Endothelial cell of umbilical vein (primary cell): Measurements from ENCODE around the gene ARHGEF17. TPM values are rescaled to one million over a fixed set of nuclear protein-coding genes. Genes with fewer than 3 reads are reported as not detected.

Experiments
- BruUV-seq: library from RNA; stranded (reverse); fragments of 400-500 nt; replicated peaks from 2 replicates; lab custom pipeline; 2021; lab: Mats Ljungman, UMichigan
- CTCF ChIA-PET: fragments of 300-600, 350-600 bp; sonication (Branson Sonifier 250); formaldehyde crosslinking; loops from one replicate; lab custom pipeline; 2021; ENCODE audit warnings: antibody characterized with exemption, inconsistent platforms; lab: Charles Lee
- POLR2A ChIA-PET: fragments of 300-600, 350-600 bp; sonication (Branson Sonifier 250); formaldehyde crosslinking; loops from one replicate; lab custom pipeline; 2021; ENCODE audit warnings: antibody characterized with exemption, inconsistent platforms; lab: Charles Lee
- DNase-seq: peaks from one replicate; pipeline ENCODE4 v3.0.0-alpha.2; 2011; ENCODE audit warnings: low read depth, low spot score
- FAIRE-seq: peaks from 2 replicates; lab custom pipeline; 2011; peaks lifted over from hg19 to GRCh38; lab: Jason Lieb, UNC
- H2AFZ ChIP-seq: 2 replicates; pipeline ENCODE4 v1.6.0; 2012; ENCODE audit warnings: low read depth, low read length, control low read depth, inconsistent platforms
- H3K27ac ChIP-seq: 2 replicates; pipeline ENCODE4 v1.5.1; 2011; ENCODE audit warnings: low read depth, mild to moderate bottlenecking, control low read depth, low read length, moderate library complexity; ENCODE audit not compliant: insufficient read depth
- H3K27me3 ChIP-seq, 2 experiments: 2 replicates each; pipeline versions ENCODE4 v1.6.0 to v1.6.1; 2011; ENCODE audit warnings: low read length in 2 of 2, mixed read lengths in 1 of 2; ENCODE audit not compliant: control insufficient read depth in 2 of 2, insufficient read depth in 2 of 2
- H3K36me3 ChIP-seq, 2 experiments: 2 replicates in 1 of 2; 3 replicates in 1 of 2; pipeline ENCODE4 v1.5.1; 2011; ENCODE audit warnings: low read length in 2 of 2, mild to moderate bottlenecking in 1 of 2, moderate library complexity in 1 of 2; ENCODE audit not compliant: control insufficient read depth in 2 of 2, insufficient read depth in 2 of 2; ENCODE audit errors: extremely low read depth in 1 of 2
- H3K4me1 ChIP-seq: 3 replicates; pipeline ENCODE4 v1.5.1; 2011; ENCODE audit warnings: mild to moderate bottlenecking, low read length; ENCODE audit not compliant: control insufficient read depth, insufficient read depth; ENCODE audit errors: extremely low read depth
- H3K4me2 ChIP-seq: 2 replicates; pipeline ENCODE4 v1.6.1; 2011; ENCODE audit warnings: low read length, control low read depth, mixed read lengths; ENCODE audit not compliant: insufficient read depth
- H3K4me3 ChIP-seq, 3 experiments: fragments of 200-600 bp in 1 of 3; sonication (generic), shearing (Covaris generic) in 1 of 3; replicated peaks in 1 of 3; 2 replicates each; pipeline ENCODE4 v1.5.1; 2011 to 2016; ENCODE audit warnings: control low read depth in 3 of 3, low read length in 3 of 3, mild to moderate bottlenecking in 2 of 3, inconsistent platforms in 1 of 3, low read depth in 1 of 3, moderate library complexity in 1 of 3; ENCODE audit not compliant: insufficient read depth in 1 of 3
- H3K79me2 ChIP-seq: 2 replicates; pipeline ENCODE4 v1.6.0; 2012; ENCODE audit warnings: low read length, inconsistent platforms; ENCODE audit not compliant: control insufficient read depth, insufficient read depth
- H3K9ac ChIP-seq: replicated peaks from 2 replicates; pipeline ENCODE3; 2011; ENCODE audit warnings: low read length, control low read depth; ENCODE audit not compliant: insufficient read depth; ENCODE audit errors: extremely low read depth
- H3K9me1 ChIP-seq: replicated peaks from 3 replicates; pipeline ENCODE4 v1.6.0; 2011; ENCODE audit warnings: mild to moderate bottlenecking, low read length; ENCODE audit not compliant: control insufficient read depth, insufficient read depth; ENCODE audit errors: extremely low read depth
- H3K9me3 ChIP-seq: replicated peaks from 2 replicates; pipeline ENCODE4 v1.5.1; 2012; ENCODE audit warnings: low read length, inconsistent platforms; ENCODE audit not compliant: control insufficient read depth, insufficient read depth
- H4K20me1 ChIP-seq: replicated peaks from 2 replicates; pipeline ENCODE3; 2011; ENCODE audit warnings: mild to moderate bottlenecking, low read length; ENCODE audit not compliant: control insufficient read depth, insufficient read depth; ENCODE audit errors: extremely low read depth
- EZH2 ChIP-seq: IDR thresholded peaks from 2 replicates; pipeline ENCODE4 v1.6.1; 2012; ENCODE audit warnings: borderline replicate concordance, low read depth, mild to moderate bottlenecking, moderate library complexity, low read length, inconsistent platforms; ENCODE audit not compliant: severe bottlenecking
- FOS ChIP-seq: IDR thresholded peaks from 2 replicates; pipeline ENCODE4 v1.6.1; 2011; ENCODE audit warnings: mild to moderate bottlenecking, low read length, moderate library complexity, borderline replicate concordance; ENCODE audit not compliant: insufficient read depth
- GATA2 ChIP-seq: IDR thresholded peaks from 2 replicates; pipeline ENCODE4 v1.7.0; 2011; ENCODE audit warnings: low read depth, mild to moderate bottlenecking, moderate library complexity, mixed read lengths, low read length; ENCODE audit not compliant: insufficient read length, insufficient read depth
- JUN ChIP-seq: IDR thresholded peaks from 2 replicates; pipeline ENCODE4 v1.6.1; 2011; ENCODE audit warnings: borderline replicate concordance, low read depth; ENCODE audit not compliant: insufficient read length, insufficient read depth
- MYC ChIP-seq: IDR thresholded peaks from one replicate; pipeline ENCODE4 v1.6.1; 2011; ENCODE audit warnings: mild to moderate bottlenecking, low read depth, low read length
- POLR2A ChIP-seq: IDR thresholded peaks from 2 replicates; pipeline ENCODE4 v1.6.1; 2012; ENCODE audit warnings: low read depth, mild to moderate bottlenecking, control low read depth, low read length
- POLR2AphosphoS5 ChIP-seq: IDR thresholded peaks from 2 replicates; pipeline ENCODE4 v1.6.1; 2012; ENCODE audit warnings: low read depth, mild to moderate bottlenecking, control low read depth, low read length, moderate library complexity; ENCODE audit not compliant: insufficient read depth
- dilution Hi-C: fragments of 300-500 bp; cut with MboI; formaldehyde crosslinking; loops from one replicate; pipeline ENCODE4 v1.15.0; 2019; ENCODE audit warnings: low sequenced_read_pairs; ENCODE audit not compliant: extremely low pct_ligation_motif_present
- intact Hi-C: fragments of 100-400 bp; cut with micrococcal nuclease; formaldehyde crosslinking; loops from one replicate; pipeline ENCODE4 v1.10.0; 2022
- polyA plus RNA-seq, 4 experiments: library from polyadenylated mRNA; depleted of rRNA in 3 of 4; stranded (reverse) in 3 of 4; unstranded in 1 of 4; fragments of >200 nt; gene quantifications; 2 replicates each; pipeline versions ENCODE4 v1.2.1 to v1.2.3, GENCODE V29; 2011 to 2012; ENCODE audit warnings: missing spikeins in 1 of 4
- total RNA-seq: library from RNA; stranded (reverse); gene quantifications from 2 replicates; pipeline ENCODE4 v1.2.3, GENCODE V29; 2021
- TF ChIP-seq, protein P1 (sequence below), 2 donors: IDR thresholded peaks; 1 replicate in 1 of 2; 2 replicates in 1 of 2; pipeline ENCODE4 v1.5.1; 2011; ENCODE audit warnings: low read length in 2 of 2, mild to moderate bottlenecking in 2 of 2, moderate library complexity in 2 of 2, control low read depth in 1 of 2, inconsistent platforms in 1 of 2, low read depth in 1 of 2; ENCODE audit not compliant: insufficient read depth in 1 of 2; ENCODE audit errors: extremely low read depth in 1 of 2
- TF ChIP-seq, protein P2 (sequence below): IDR thresholded peaks from 2 replicates; pipeline ENCODE4 v1.6.1; 2011; ENCODE audit not compliant: insufficient read depth, insufficient read length

ARHGEF17 gene
- total and polyA plus RNA-seq, 2 donors (not counting 3 experiments of a cell fraction or from before 2014, with no cell fraction given), result 74.9 to 89.9 TPM

DNA sequence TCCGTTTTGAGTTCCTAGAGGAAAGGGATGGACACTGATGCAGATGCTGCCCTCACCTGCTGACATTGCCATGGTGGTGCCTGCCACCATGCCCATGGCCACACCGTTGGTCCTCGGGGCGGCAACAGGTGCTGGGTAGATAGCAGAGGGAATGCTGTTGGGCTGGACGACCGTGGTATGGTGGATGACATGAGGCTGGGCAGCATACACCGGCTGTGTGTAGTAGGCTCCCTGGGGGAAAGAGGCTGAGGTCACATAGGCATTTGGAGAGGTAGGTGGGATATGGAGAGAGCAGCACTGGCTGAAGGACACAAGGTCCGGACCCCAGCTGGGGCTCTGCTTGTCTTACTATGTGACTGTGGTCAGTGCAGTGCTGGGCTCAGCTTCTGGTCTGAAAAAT is 101.4 kb downstream of the ARHGEF17 start:
- Histone ChIP-seq H3K27ac (no peak overlapping the region), H3K9ac (no peak overlapping the region), H3K36me3 (peaks cover 0 to 4% of the 10 kb centered on the region in 2 experiments), H2AFZ (no peak overlapping the region), H3K9me3 (no peaks in the 10 kb centered on the region), H3K4me1 (peaks cover 9% of the 10 kb centered on the region), H3K4me2 (no peak overlapping the region), H3K27me3 (no peaks in the 10 kb centered on the region), H3K79me2 (no peaks in the 10 kb centered on the region), H4K20me1 (no peaks in the 10 kb centered on the region), H3K9me1 (no peaks in the 10 kb centered on the region), H3K4me3 (no peak overlapping the region)
- CTCF ChIA-PET, result interaction anchor here (1.2 kb wide), 1 partner anchor 251 kb away, joined by 4 read pairs; no protein-coding TSS in a partner anchor
- no peak for TF ChIP-seq GATA2
- no peak for TF ChIP-seq JUN
- TF ChIP-seq, protein P1, sequence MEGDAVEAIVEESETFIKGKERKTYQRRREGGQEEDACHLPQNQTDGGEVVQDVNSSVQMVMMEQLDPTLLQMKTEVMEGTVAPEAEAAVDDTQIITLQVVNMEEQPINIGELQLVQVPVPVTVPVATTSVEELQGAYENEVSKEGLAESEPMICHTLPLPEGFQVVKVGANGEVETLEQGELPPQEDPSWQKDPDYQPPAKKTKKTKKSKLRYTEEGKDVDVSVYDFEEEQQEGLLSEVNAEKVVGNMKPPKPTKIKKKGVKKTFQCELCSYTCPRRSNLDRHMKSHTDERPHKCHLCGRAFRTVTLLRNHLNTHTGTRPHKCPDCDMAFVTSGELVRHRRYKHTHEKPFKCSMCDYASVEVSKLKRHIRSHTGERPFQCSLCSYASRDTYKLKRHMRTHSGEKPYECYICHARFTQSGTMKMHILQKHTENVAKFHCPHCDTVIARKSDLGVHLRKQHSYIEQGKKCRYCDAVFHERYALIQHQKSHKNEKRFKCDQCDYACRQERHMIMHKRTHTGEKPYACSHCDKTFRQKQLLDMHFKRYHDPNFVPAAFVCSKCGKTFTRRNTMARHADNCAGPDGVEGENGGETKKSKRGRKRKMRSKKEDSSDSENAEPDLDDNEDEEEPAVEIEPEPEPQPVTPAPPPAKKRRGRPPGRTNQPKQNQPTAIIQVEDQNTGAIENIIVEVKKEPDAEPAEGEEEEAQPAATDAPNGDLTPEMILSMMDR (IDR thresholded peaks at IDR 0.05; ENCODE audit: extremely low read depth in 1 of 2, insufficient read depth in 1 of 2, low read depth in 1 of 2, low read length in 2 of 2), result no peak
- TF ChIP-seq MYC, result no peak
- no peak for TF ChIP-seq EZH2
- no peak for TF ChIP-seq POLR2A
- TF ChIP-seq, protein P2, sequence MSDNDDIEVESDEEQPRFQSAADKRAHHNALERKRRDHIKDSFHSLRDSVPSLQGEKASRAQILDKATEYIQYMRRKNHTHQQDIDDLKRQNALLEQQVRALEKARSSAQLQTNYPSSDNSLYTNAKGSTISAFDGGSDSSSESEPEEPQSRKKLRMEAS, result no peak
- no peak for TF ChIP-seq POLR2AphosphoS5
- TF ChIP-seq FOS, result no peak
- BruUV-seq, result no TSS peak
- dilution Hi-C loops, result no loop called here
- intact Hi-C loops, result loop anchor here (10.0 kb wide), 1 partner anchor 215 kb away; no protein-coding TSS in a partner anchor
- DNase-seq (no peak), FAIRE-seq (no peak)
- POLR2A ChIA-PET, result no interaction called here
